Kidney epithelial cell (primary cell): Measurements from ENCODE around the gene SYNPR. TPM values are rescaled to one million over a fixed set of nuclear protein-coding genes. Genes with fewer than 3 reads are reported as not detected.

ENCODE experiments used
- DNase-seq: peaks from one replicate; pipeline ENCODE4 v3.0.0-alpha.2; 2010; ENCODE audit warnings: low read depth
- H3K27me3 ChIP-seq: 2 replicates; pipeline ENCODE4 v1.6.0; 2011; ENCODE audit warnings: low read length; ENCODE audit not compliant: control insufficient read depth, insufficient read depth
- H3K36me3 ChIP-seq: 2 replicates; pipeline ENCODE4 v1.5.1; 2011; ENCODE audit warnings: low read length; ENCODE audit not compliant: control insufficient read depth, insufficient read depth
- H3K4me3 ChIP-seq: 2 replicates; pipeline ENCODE4 v1.5.1; 2011; ENCODE audit warnings: low read depth, mild to moderate bottlenecking, control low read depth, low read length
- CTCF ChIP-seq: IDR thresholded peaks from 2 replicates; pipeline ENCODE4 v1.5.1; 2011; ENCODE audit warnings: mild to moderate bottlenecking, moderate library complexity, low read length, control low read depth, inconsistent platforms; ENCODE audit not compliant: insufficient read depth, poor library complexity, severe bottlenecking
- total RNA-seq: library from RNA; depleted of rRNA; stranded (reverse); fragments of >200 nt; gene quantifications from 2 replicates; pipeline ENCODE4 v1.2.3, GENCODE V29; 2015

Gene SYNPR
- total RNA-seq, 1 donor from 2014 or later, result not detected

DNA sequence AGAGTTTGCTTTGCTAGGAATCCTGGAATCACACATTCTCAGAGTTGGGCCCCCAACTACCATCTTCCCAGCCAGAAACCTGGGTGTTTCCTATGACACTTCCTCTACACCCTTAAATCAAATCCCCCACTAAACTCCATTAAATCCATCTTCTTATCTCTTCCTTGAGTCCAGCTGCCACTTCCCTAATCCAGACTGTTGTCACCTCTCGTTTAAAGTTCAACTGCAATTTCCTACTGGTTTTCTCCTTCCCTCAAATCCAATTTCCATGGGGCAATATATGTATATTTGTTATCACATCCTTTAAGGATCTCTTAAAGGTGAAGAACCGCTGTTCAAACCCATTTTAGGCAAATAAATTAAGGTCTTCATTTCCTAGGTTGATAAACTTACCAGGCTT lies 300.8 kb downstream of the SYNPR start:
- Histone ChIP-seq H3K4me3 (no peak overlapping the region), H3K36me3 (no peaks in the 10 kb centered on the region), H3K27me3 (no peaks in the 10 kb centered on the region)
- DNase-seq, result no peak
- no peak for TF ChIP-seq CTCF

DNA sequence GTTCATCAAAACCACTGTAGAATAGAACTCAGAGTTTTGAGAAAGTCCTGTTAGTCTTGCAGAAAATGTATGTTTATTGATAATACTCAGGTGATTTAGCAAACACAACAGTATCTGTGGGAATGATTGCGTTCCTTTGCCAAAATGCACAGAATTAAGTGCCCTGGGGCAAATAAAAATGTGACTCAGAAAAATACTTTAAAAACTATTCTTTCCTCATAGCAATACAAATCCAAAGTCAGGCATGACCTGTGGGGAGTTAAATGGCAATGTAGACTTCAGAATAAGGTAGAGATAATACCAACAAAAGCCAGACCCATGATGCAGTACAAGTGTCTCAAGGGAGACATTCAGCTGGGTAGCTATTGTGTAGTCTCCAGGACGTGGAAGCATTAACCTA lies 302.0 kb downstream of the SYNPR start:
- Histone ChIP-seq H3K36me3 (no peaks in the 10 kb centered on the region), H3K27me3 (no peaks in the 10 kb centered on the region), H3K4me3 (no peak overlapping the region)
- TF ChIP-seq CTCF, result no peak
- DNase-seq, result no peak

DNA sequence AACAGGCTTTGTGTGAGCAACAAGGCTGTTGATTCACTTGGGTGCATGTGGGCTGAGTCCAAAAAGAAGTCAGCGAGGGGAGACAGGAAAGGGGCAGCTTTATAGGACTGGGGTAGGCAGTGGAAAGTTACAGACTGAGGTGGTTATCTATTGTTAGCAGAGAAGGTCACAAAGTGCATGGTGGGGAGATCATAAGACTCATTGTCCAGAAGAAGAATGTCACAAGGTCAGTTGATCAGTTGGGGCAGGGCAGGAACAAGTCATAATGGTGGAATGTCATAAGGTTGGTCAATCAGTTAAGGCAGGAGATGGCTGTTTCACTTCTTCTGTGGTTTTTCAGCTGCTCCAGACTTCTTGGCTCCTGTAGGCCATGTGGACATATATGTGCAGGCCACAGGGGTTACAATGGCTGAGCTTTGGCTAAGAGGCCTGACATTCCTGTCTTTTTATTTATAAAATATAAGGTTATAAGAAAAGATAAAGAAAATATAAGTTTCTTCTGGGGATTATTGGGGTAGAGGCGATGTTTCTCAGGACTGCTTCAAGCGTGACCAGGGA lies 304.9 kb downstream of the SYNPR start:
- Histone ChIP-seq H3K36me3 (no peaks in the 10 kb centered on the region), H3K4me3 (no peak overlapping the region), H3K27me3 (no peaks in the 10 kb centered on the region)
- DNase-seq, result no peak
- no peak for TF ChIP-seq CTCF

GRCh38 chr3:63584681-63585080 lies 306.6 kb downstream of the SYNPR start:
- Histone ChIP-seq H3K36me3 (no peaks in the 10 kb centered on the region), H3K4me3 (no peak overlapping the region), H3K27me3 (no peaks in the 10 kb centered on the region)
- TF ChIP-seq CTCF, result no peak
- DNase-seq, result no peak

GRCh38 chr3:63585927-63586326 lies 307.8 kb downstream of the SYNPR start:
- no peak for DNase-seq
- no peaks in the 10 kb centered on the region for H3K27me3 ChIP-seq
- no peak for TF ChIP-seq CTCF
- H3K36me3 ChIP-seq, result no peaks in the 10 kb centered on the region
- H3K4me3 ChIP-seq, result no peak overlapping the region

GRCh38 chr3:63588895-63589294 lies 310.8 kb downstream of the SYNPR start:
- DNase-seq, result no peak
- Histone ChIP-seq H3K36me3 (no peaks in the 10 kb centered on the region), H3K4me3 (no peak overlapping the region), H3K27me3 (no peaks in the 10 kb centered on the region)
- TF ChIP-seq CTCF, result no peak
